Measurements from ENCODE around the gene COL4A1.

The COL4A1 gene

GRCh38 chr13:110308656-110309359, 1.9 kb upstream of the COL4A1 start:
- no peak for DNase-seq

GRCh38 chr13:110307767-110308655, 1.1 kb upstream of the COL4A1 start:
- no peak for DNase-seq

GRCh38 chr13:110306340-110306959, 507 bp downstream of the COL4A1 start:
- DNase-seq, result no peak

- no peak for DNase-seq
Measured at GRCh38 chr13:110305949-110306339, 1.0 kb downstream of the COL4A1 start.

GRCh38 chr13:110305544-110305943, 1.4 kb downstream of the COL4A1 start:
- DNase-seq, result no peak

GRCh38 chr13:110305001-110305400, 2.0 kb downstream of the COL4A1 start:
- no peak for DNase-seq

- DNase-seq, result no peak
Measured at GRCh38 chr13:110304256-110304655, 2.7 kb downstream of the COL4A1 start.

- DNase-seq, result no peak
Measured at GRCh38 chr13:110303644-110304043, 3.3 kb downstream of the COL4A1 start.

- no peak for DNase-seq
Measured at GRCh38 chr13:110302997-110303396, 4.0 kb downstream of the COL4A1 start.

- no peak for DNase-seq
Measured at GRCh38 chr13:110301606-110302553, 5.1 kb downstream of the COL4A1 start.

GRCh38 chr13:110301083-110301482, 5.9 kb downstream of the COL4A1 start:
- no peak for DNase-seq

GRCh38 chr13:110300090-110300815, 6.7 kb downstream of the COL4A1 start:
- no peak for DNase-seq

- no peak for DNase-seq
Measured at GRCh38 chr13:110299283-110299840, 7.6 kb downstream of the COL4A1 start.

- DNase-seq, result no peak
Measured at GRCh38 chr13:110298505-110299282, 8.3 kb downstream of the COL4A1 start.

GRCh38 chr13:110297766-110298504, 9.0 kb downstream of the COL4A1 start:
- DNase-seq, result no peak

- no peak for DNase-seq
Measured at GRCh38 chr13:110297011-110297410, 9.9 kb downstream of the COL4A1 start.

- DNase-seq, result no peak
Measured at GRCh38 chr13:110294622-110295021, 12.3 kb downstream of the COL4A1 start.

- no peak for DNase-seq
Measured at GRCh38 chr13:110294146-110294545, 12.8 kb downstream of the COL4A1 start.

- DNase-seq, result no peak
Measured at GRCh38 chr13:110293649-110294048, 13.3 kb downstream of the COL4A1 start.

- DNase-seq, result no peak
Measured at GRCh38 chr13:110293037-110293436, 13.9 kb downstream of the COL4A1 start.
